Measurements from ENCODE around the gene PLN. TPM values are rescaled to one million over a fixed set of nuclear protein-coding genes. Genes with fewer than 3 reads are reported as not detected.

Gene PLN
- total RNA-seq = not detected

- no peak for DNase-seq
Observed at GRCh38 chr6:118548136-118548535, at the start of gene PLN. PLN (plus strand) TSS chr6:118548296; CDS start chr6:118558922, 10,626 bp downstream.

GRCh38 chr6:118500130-118501015, 47.7 kb upstream of the PLN start:
- no peak for DNase-seq

- DNase-seq = no peak
Observed at GRCh38 chr6:118501099-118501498, 47.0 kb upstream of the PLN start.

GRCh38 chr6:118501765-118502164, 46.3 kb upstream of the PLN start:
- DNase-seq = no peak

- no peak for DNase-seq
Observed at GRCh38 chr6:118502169-118502568, 45.9 kb upstream of the PLN start.

GRCh38 chr6:118504611-118505010, 43.5 kb upstream of the PLN start:
- no peak for DNase-seq

- DNase-seq = no peak
Observed at GRCh38 chr6:118505656-118506055, 42.4 kb upstream of the PLN start.

GRCh38 chr6:118506071-118506638, 41.9 kb upstream of the PLN start:
- DNase-seq = no peak

GRCh38 chr6:118507636-118508035, 40.5 kb upstream of the PLN start:
- DNase-seq = no peak

GRCh38 chr6:118509009-118509617, 39.0 kb upstream of the PLN start:
- DNase-seq = no peak

GRCh38 chr6:118511930-118512715, 36.0 kb upstream of the PLN start:
- DNase-seq = no peak

- DNase-seq = no peak
Observed at GRCh38 chr6:118514689-118515088, 33.4 kb upstream of the PLN start.

GRCh38 chr6:118522422-118522821, 25.7 kb upstream of the PLN start:
- no peak for DNase-seq

- no peak for DNase-seq
Observed at GRCh38 chr6:118523216-118523615, 24.9 kb upstream of the PLN start.

- no peak for DNase-seq
Observed at GRCh38 chr6:118524686-118525085, 23.4 kb upstream of the PLN start.

- no peak for DNase-seq
Observed at GRCh38 chr6:118525913-118526780, 21.9 kb upstream of the PLN start.

- DNase-seq = no peak
Observed at GRCh38 chr6:118528129-118528528, 20.0 kb upstream of the PLN start.

- DNase-seq = no peak
Observed at GRCh38 chr6:118529756-118530155, 18.3 kb upstream of the PLN start.

GRCh38 chr6:118530942-118531341, 17.2 kb upstream of the PLN start:
- no peak for DNase-seq

GRCh38 chr6:118535176-118535844, 12.8 kb upstream of the PLN start:
- DNase-seq = no peak

GRCh38 chr6:118536478-118536877, 11.6 kb upstream of the PLN start:
- DNase-seq = no peak

GRCh38 chr6:118537574-118537973, 10.5 kb upstream of the PLN start:
- no peak for DNase-seq

Measured in effector CD4-positive, alpha-beta T cell (primary cell).